MM.1S (cell line): Measurements from ENCODE around the gene CMTM4.

Experiments used
- EZH2phosphoT487 ChIP-seq: fragments of 300-600 bp; sonication (generic); IDR thresholded peaks from 2 replicates; pipeline ENCODE4 v1.6.1; 2018; ENCODE audit warnings: antibody characterized with exemption, low read length
- TF ChIP-seq, protein P1 (sequence below): fragments of 300-600 bp; sonication (generic); IDR thresholded peaks from 2 replicates; pipeline ENCODE4 v1.5.1; 2016; ENCODE audit warnings: antibody characterized with exemption, low read length, mixed read lengths

DNA sequence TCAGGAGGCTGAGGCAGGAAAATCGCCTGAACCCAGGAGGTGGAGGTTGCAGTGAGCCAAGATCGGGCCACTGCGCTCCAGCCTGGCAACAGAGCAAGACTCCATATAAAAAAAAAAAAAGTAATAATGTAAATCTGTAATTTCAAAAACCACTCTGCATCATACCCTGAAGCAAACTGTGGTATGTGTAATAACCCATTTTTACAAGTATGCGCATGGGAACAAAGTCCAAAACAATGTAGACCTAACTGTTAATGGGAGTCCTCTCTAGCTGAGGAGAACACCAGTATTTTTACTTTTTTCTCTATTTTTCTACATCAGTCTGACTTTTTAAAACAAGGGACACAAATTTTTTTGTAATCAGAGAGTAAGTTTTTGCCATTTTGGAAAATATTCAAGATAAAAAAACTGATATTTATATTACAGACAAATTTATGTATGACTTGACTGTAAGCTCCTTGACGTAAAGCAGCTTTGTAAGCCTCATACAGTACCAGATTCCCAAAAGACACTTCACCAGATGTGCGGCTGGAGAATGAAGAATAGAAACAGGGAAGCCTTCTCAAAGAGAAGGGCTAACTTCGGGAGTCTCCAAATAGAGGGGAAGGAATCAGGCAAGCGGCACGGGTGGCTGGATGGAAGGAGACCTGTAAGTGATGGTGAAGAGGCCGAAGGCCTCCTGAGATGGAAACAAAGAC, 25.7 kb downstream of the CMTM4 start:
- TF ChIP-seq, protein P1, sequence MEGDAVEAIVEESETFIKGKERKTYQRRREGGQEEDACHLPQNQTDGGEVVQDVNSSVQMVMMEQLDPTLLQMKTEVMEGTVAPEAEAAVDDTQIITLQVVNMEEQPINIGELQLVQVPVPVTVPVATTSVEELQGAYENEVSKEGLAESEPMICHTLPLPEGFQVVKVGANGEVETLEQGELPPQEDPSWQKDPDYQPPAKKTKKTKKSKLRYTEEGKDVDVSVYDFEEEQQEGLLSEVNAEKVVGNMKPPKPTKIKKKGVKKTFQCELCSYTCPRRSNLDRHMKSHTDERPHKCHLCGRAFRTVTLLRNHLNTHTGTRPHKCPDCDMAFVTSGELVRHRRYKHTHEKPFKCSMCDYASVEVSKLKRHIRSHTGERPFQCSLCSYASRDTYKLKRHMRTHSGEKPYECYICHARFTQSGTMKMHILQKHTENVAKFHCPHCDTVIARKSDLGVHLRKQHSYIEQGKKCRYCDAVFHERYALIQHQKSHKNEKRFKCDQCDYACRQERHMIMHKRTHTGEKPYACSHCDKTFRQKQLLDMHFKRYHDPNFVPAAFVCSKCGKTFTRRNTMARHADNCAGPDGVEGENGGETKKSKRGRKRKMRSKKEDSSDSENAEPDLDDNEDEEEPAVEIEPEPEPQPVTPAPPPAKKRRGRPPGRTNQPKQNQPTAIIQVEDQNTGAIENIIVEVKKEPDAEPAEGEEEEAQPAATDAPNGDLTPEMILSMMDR: no peak
- TF ChIP-seq EZH2phosphoT487: no peak
